GM12878 (cell line): ENCODE data around the gene PAQR5. TPM values are rescaled to one million over a fixed set of nuclear protein-coding genes. Genes with fewer than 3 reads are reported as not detected.
"Not testable (repeated sequence)": the region's sequence is repeated elsewhere in the genome, so short reads cannot be mapped to it uniquely, and the experiment has no call there.

Experiments
- ATAC-seq: fragments of 200-7000 bp; cut with Tn5 transposase; 3 replicates; pipeline ENCODE4 v1.9.1; 2020; ENCODE audit warnings: mild to moderate bottlenecking, moderate library complexity
- BruUV-seq: library from RNA; stranded (reverse); fragments of 400-500 nt; replicated peaks from 2 replicates; lab custom pipeline; 2021; lab: Mats Ljungman, UMichigan
- CTCF ChIA-PET: fragments of 300-600 bp; sonication (Branson Sonifier 250); formaldehyde crosslinking; extraction: SDS; loops from one replicate; lab custom pipeline; 2021; ENCODE audit warnings: inconsistent platforms; lab: Yijun Ruan, JAX
- POLR2A ChIA-PET: fragments of 350-600 bp; formaldehyde crosslinking; extraction: SDS; loops from one replicate; lab custom pipeline; 2021; ENCODE audit warnings: inconsistent platforms; lab: Charles Lee
- RAD21 ChIA-PET: fragments of 300-600 bp; sonication (Branson Sonifier 250); formaldehyde crosslinking; loops from one replicate; lab custom pipeline; 2023; ENCODE audit warnings: antibody characterized with exemption; ENCODE audit not compliant: unreplicated experiment; lab: Charles Lee
- SMC1A ChIA-PET: fragments of 300-600 bp; sonication (Branson Sonifier 250); formaldehyde crosslinking; loops from one replicate; lab custom pipeline; 2023; ENCODE audit not compliant: unreplicated experiment, uncharacterized antibody; lab: Charles Lee
- DNase-seq: peaks from one replicate; pipeline ENCODE4 v3.0.0-alpha.2; 2011; ENCODE audit warnings: low read depth, low spot score
- FAIRE-seq: peaks from 3 replicates; lab custom pipeline; 2011; peaks lifted over from hg19 to GRCh38; lab: Jason Lieb, UNC
- H2AFZ ChIP-seq: 2 replicates; pipeline ENCODE4 v1.6.0; 2011; ENCODE audit warnings: low read depth, low read length, control low read depth; ENCODE audit not compliant: control insufficient read depth
- H3K27ac ChIP-seq: 2 replicates; pipeline ENCODE4 v1.5.1; 2011; ENCODE audit warnings: control low read depth; ENCODE audit not compliant: control insufficient read depth, insufficient read depth
- H3K27me3 ChIP-seq, 2 experiments: replicated peaks in 1 of 2; 2 replicates each; pipeline versions ENCODE4 v1.6.0 to v1.6.1; 2011; ENCODE audit warnings: low read length in 1 of 2; ENCODE audit not compliant: control insufficient read depth in 2 of 2, insufficient read depth in 2 of 2
- H3K36me3 ChIP-seq, 2 experiments: 2 replicates each; pipeline ENCODE4 v1.5.1; 2011; ENCODE audit warnings: low read length in 1 of 2; ENCODE audit not compliant: control insufficient read depth in 2 of 2, insufficient read depth in 2 of 2
- H3K4me1 ChIP-seq: 2 replicates; pipeline ENCODE4 v1.6.1; 2011; ENCODE audit warnings: mild to moderate bottlenecking, low read length, moderate library complexity, mixed read lengths; ENCODE audit not compliant: control insufficient read depth, insufficient read depth
- H3K4me2 ChIP-seq: 2 replicates; pipeline ENCODE4 v1.6.0; 2011; ENCODE audit warnings: control low read depth; ENCODE audit not compliant: control insufficient read depth, insufficient read depth
- H3K4me3 ChIP-seq: fragments of 200-600 bp; sonication (generic); 2 replicates; pipeline ENCODE4 v1.5.1; 2016
- H3K79me2 ChIP-seq: 2 replicates; pipeline ENCODE4 v1.6.0; 2011; ENCODE audit warnings: low read length; ENCODE audit not compliant: control insufficient read depth, insufficient read depth
- H3K9ac ChIP-seq: 2 replicates; pipeline ENCODE4 v1.8.0; 2011; ENCODE audit warnings: low read length, control low read depth, mixed read lengths; ENCODE audit not compliant: control insufficient read depth, insufficient read depth
- H3K9me3 ChIP-seq: replicated peaks from 3 replicates; pipeline ENCODE4 v1.5.1; 2011; ENCODE audit warnings: mild to moderate bottlenecking, low read length; ENCODE audit not compliant: control insufficient read depth, insufficient read depth
- H4K20me1 ChIP-seq: 2 replicates; pipeline ENCODE4 v1.6.0; 2011; ENCODE audit not compliant: control insufficient read depth, insufficient read depth
- ATF2 ChIP-seq: IDR thresholded peaks from 2 replicates; pipeline ENCODE4 v1.6.1; 2012; ENCODE audit warnings: low read length, inconsistent platforms
- HDGF ChIP-seq: fragments of 450-650 bp; IDR thresholded peaks from 2 replicates; pipeline ENCODE4 v1.6.1; 2016; ENCODE audit warnings: antibody characterized with exemption
- STAT1 ChIP-seq: fragments of 450-650 bp; conservative IDR thresholded peaks from 2 replicates; pipeline ENCODE4 v1.6.1; 2014; ENCODE audit warnings: antibody characterized with exemption, mild to moderate bottlenecking
- ZNF384 ChIP-seq: IDR thresholded peaks from 2 replicates; pipeline ENCODE4 v1.6.1; 2012; ENCODE audit warnings: low read depth, mild to moderate bottlenecking, low read length, improper control_type of control experiment, borderline replicate concordance
- WGBS: methylation state at CpG from one replicate; pipeline ENCODE4 v1.1.6; 2016; ENCODE audit warnings: low lambda C conversion rate; ENCODE audit not compliant: insufficient replicate concordance, insufficient coverage; ENCODE audit errors: missing lambda C conversion rate; 5-methylcytosine and 5-hydroxymethylcytosine counted together
- in situ Hi-C: fragments of 300-500 bp; cut with MboI; formaldehyde crosslinking; loops from 9 replicates; pipeline ENCODE4 v1.14.3; 2018; ENCODE audit warnings: mixed read lengths
- intact Hi-C: fragments of 100-400 bp; cut with micrococcal nuclease; formaldehyde crosslinking; loops from one replicate; pipeline ENCODE4 v1.14.2; 2022; ENCODE audit not compliant: unreplicated experiment
- polyA plus RNA-seq, 11 experiments: library from polyadenylated mRNA; depleted of rRNA in 4 of 11; unstranded in 6 of 11; stranded (reverse) in 5 of 11; fragments of >200 nt; fragmentation: Nextera tagmentation in 4 of 11; fragmentation: Illumina TruSeq in 1 of 11; extraction: Ambion mirVana in 4 of 11; extraction: Trizol in 1 of 11; gene quantifications; 1 replicate in 1 of 11; 2 replicates in 10 of 11; pipeline versions ENCODE4 v1.2.1 to v1.2.3, GENCODE V29; 2011 to 2016; ENCODE audit warnings: inconsistent platforms in 2 of 11, missing spikeins in 2 of 11, low read depth in 1 of 11
- total RNA-seq, 4 experiments: library from RNA; depleted of rRNA in 3 of 4; stranded (reverse); fragments of >200 nt in 3 of 4; fragmentation: Illumina TruSeq in 1 of 4; extraction: Trizol in 1 of 4; gene quantifications; 2 replicates each; pipeline versions ENCODE4 v1.2.1 to v1.2.3, GENCODE V29; 2013 to 2021

The PAQR5 gene
- total and polyA plus RNA-seq, 10 of the 15 experiments (the other 5 are each of a cell fraction or from before 2014, with no cell fraction given), result 0.02 to 0.03 TPM; not detected in 8

- no peaks in the 10 kb centered on the region for H3K9me3 ChIP-seq
- no peaks in the 10 kb centered on the region for H3K36me3 ChIP-seq
- TF ChIP-seq ZNF384 (no peak), ATF2 (no peak), STAT1 (no peak), HDGF (no peak)
- no peak overlapping the region for H2AFZ ChIP-seq
- no peak overlapping the region for H3K4me2 ChIP-seq
- ChIA-PET POLR2A (no interaction called here), SMC1A (interaction anchor here (0.6 kb wide), 1 partner anchor 155 kb away, joined by 3 read pairs; no protein-coding TSS in a partner anchor), RAD21 (no interaction called here), CTCF (interaction anchor here (1.0 to 1.2 kb wide), 2 partner anchors 28 to 76 kb away, joined by 3 read pairs; no protein-coding TSS in a partner anchor)
- FAIRE-seq (no peak), ATAC-seq (no peak), DNase-seq (no peak)
- no peaks in the 10 kb centered on the region for H3K4me1 ChIP-seq
- BruUV-seq, result no TSS peak
- no peak overlapping the region for H3K27ac ChIP-seq
- no peak overlapping the region for H3K4me3 ChIP-seq
- in situ Hi-C loops, result no loop called here
- no peak overlapping the region for H3K9ac ChIP-seq
- intact Hi-C loops, result no loop called here
- WGBS, result 13% methylated on average over 7 of the region's 7 CpGs
- no peaks in the 10 kb centered on the region for H4K20me1 ChIP-seq
- no peaks in the 10 kb centered on the region for H3K79me2 ChIP-seq
- peaks cover 0 to 2% of the 10 kb centered on the region in 2 experiments; a peak in 1 of 4 replicates for H3K27me3 ChIP-seq
Observed at GRCh38 chr15:69290346-69291164, 8.2 kb upstream of the PAQR5 start.

GRCh38 chr15:69291651-69292050 is 7.1 kb upstream of the PAQR5 start:
- DNase-seq, POLR2A ChIA-PET, H3K9ac ChIP-seq, FAIRE-seq, BruUV-seq, H3K36me3 ChIP-seq, H4K20me1 ChIP-seq, in situ Hi-C loops, H2AFZ ChIP-seq, intact Hi-C loops, CTCF ChIA-PET, H3K4me3 ChIP-seq, RAD21 ChIA-PET, H3K27ac ChIP-seq, H3K27me3 ChIP-seq, H3K79me2 ChIP-seq, H3K4me2 ChIP-seq, H3K9me3 ChIP-seq, ATAC-seq, H3K4me1 ChIP-seq: not testable (repeated sequence)
- WGBS, result 38% methylated on average over 10 of the region's 10 CpGs
- SMC1A ChIA-PET, result interaction anchor here (0.5 kb wide), 1 partner anchor 14 kb away, joined by 3 read pairs; no protein-coding TSS in a partner anchor
